Parathyroid adenoma (tissue), 2 donors: ENCODE results near the gene CFAP97D1.

ENCODE experiments used
- H2AFZ ChIP-seq: fragments of 300-600 bp; sonication (generic); one replicate; pipeline ENCODE4 v1.7.0; 2017; ENCODE audit warnings: antibody characterized with exemption, mild to moderate bottlenecking
- H3K27ac ChIP-seq: fragments of 300-600 bp; sonication (generic); one replicate; pipeline ENCODE4 v1.7.0; 2017
- H3K27me3 ChIP-seq: fragments of 300-600 bp; sonication (generic); one replicate; pipeline ENCODE4 v1.7.0; 2017; ENCODE audit warnings: low read length; ENCODE audit not compliant: control insufficient read depth, insufficient read depth
- H3K36me3 ChIP-seq: fragments of 300-600 bp; sonication (generic); one replicate; pipeline ENCODE4 v1.7.0; 2017; ENCODE audit warnings: low read length; ENCODE audit not compliant: control insufficient read depth, insufficient read depth
- H3K4me1 ChIP-seq: fragments of 300-600 bp; sonication (generic); one replicate; pipeline ENCODE4 v1.7.0; 2017; ENCODE audit warnings: control low read depth
- H3K4me2 ChIP-seq: fragments of 300-600 bp; sonication (generic); one replicate; pipeline ENCODE4 v1.7.0; 2017; ENCODE audit warnings: low read length
- H3K4me3 ChIP-seq: fragments of 300-600 bp; sonication (generic); one replicate; pipeline ENCODE4 v1.7.0; 2017; ENCODE audit warnings: low read depth, low read length
- H3K79me2 ChIP-seq: fragments of 300-600 bp; sonication (generic); one replicate; pipeline ENCODE4 v1.7.0; 2017; ENCODE audit warnings: control low read depth
- H3K9ac ChIP-seq: fragments of 300-600 bp; sonication (generic); one replicate; pipeline ENCODE4 v1.7.0; 2017; ENCODE audit warnings: mild to moderate bottlenecking
- H3K9me3 ChIP-seq: fragments of 300-600 bp; sonication (generic); one replicate; pipeline ENCODE4 v1.7.0; 2017; ENCODE audit warnings: low read length; ENCODE audit not compliant: control insufficient read depth
- CTCF ChIP-seq: fragments of 300-600 bp; sonication (generic); IDR thresholded peaks from one replicate; pipeline ENCODE4 v1.7.0; 2017; ENCODE audit warnings: antibody characterized with exemption, mild to moderate bottlenecking
- donor health status: primary hyperparathyroidism.

Gene CFAP97D1

GRCh38 chr17:43757171-43757660, 23.0 kb upstream of the CFAP97D1 start:
- H3K4me2 ChIP-seq: no peak overlapping the region
- H3K9me3 ChIP-seq: no peaks in the 10 kb centered on the region
- no peak overlapping the region for H3K27ac ChIP-seq
- no peaks in the 10 kb centered on the region for H3K36me3 ChIP-seq
- H3K4me3 ChIP-seq: no peak overlapping the region
- H3K27me3 ChIP-seq: no peaks in the 10 kb centered on the region
- H2AFZ ChIP-seq: no peak overlapping the region
- H3K4me1 ChIP-seq: no peaks in the 10 kb centered on the region
- no peak overlapping the region for H3K9ac ChIP-seq
- no peak for TF ChIP-seq CTCF
- H3K79me2 ChIP-seq: no peaks in the 10 kb centered on the region

- Histone ChIP-seq H3K79me2 (no peaks in the 10 kb centered on the region), H3K4me3 (no peak overlapping the region), H3K9me3 (no peaks in the 10 kb centered on the region), H3K27ac (no peak overlapping the region), H3K27me3 (no peaks in the 10 kb centered on the region), H3K9ac (no peak overlapping the region), H3K36me3 (no peaks in the 10 kb centered on the region), H3K4me1 (no peaks in the 10 kb centered on the region), H3K4me2 (no peak overlapping the region), H2AFZ (no peak overlapping the region)
- no peak for TF ChIP-seq CTCF
Observed at GRCh38 chr17:43758086-43758485, 22.1 kb upstream of the CFAP97D1 start.

GRCh38 chr17:43758497-43759174, 21.6 kb upstream of the CFAP97D1 start, which contains the start of gene SOST:
Gene SOST (minus strand): TSS chr17:43758791. CDS start chr17:43758741, 50 bp downstream.
- no peaks in the 10 kb centered on the region for H3K36me3 ChIP-seq
- H2AFZ ChIP-seq: no peak within 1 kb of the TSS
- no peaks in the 10 kb centered on the region for H3K79me2 ChIP-seq
- no peak within 1 kb of the TSS for H3K4me3 ChIP-seq
- no peaks in the 10 kb centered on the region for H3K9me3 ChIP-seq
- no peaks in the 10 kb centered on the region for H3K4me1 ChIP-seq
- no peak within 1 kb of the TSS for H3K9ac ChIP-seq
- no peak for TF ChIP-seq CTCF
- H3K27ac ChIP-seq: no peak within 1 kb of the TSS
- H3K27me3 ChIP-seq: no peaks in the 10 kb centered on the region
- H3K4me2 ChIP-seq: no peak within 1 kb of the TSS

GRCh38 chr17:43759836-43760235, 20.4 kb upstream of the CFAP97D1 start:
- no peak for TF ChIP-seq CTCF
- no peak overlapping the region for H3K4me2 ChIP-seq
- no peaks in the 10 kb centered on the region for H3K27me3 ChIP-seq
- H3K36me3 ChIP-seq: no peaks in the 10 kb centered on the region
- H3K4me1 ChIP-seq: no peaks in the 10 kb centered on the region
- H3K27ac ChIP-seq: no peak overlapping the region
- H2AFZ ChIP-seq: no peak overlapping the region
- H3K4me3 ChIP-seq: no peak overlapping the region
- no peak overlapping the region for H3K9ac ChIP-seq
- H3K9me3 ChIP-seq: no peaks in the 10 kb centered on the region
- H3K79me2 ChIP-seq: no peaks in the 10 kb centered on the region
